A549 (cell line): ENCODE results near the gene CIART. TPM values are rescaled to one million over a fixed set of nuclear protein-coding genes. Genes with fewer than 3 reads are reported as not detected.
A peak's percentile ranks its signal among the peaks of the same experiment; 100 is the strongest.

Experiments used
- ATAC-seq, 2 experiments: fragments of 200-7000 bp in 1 of 2; fragments of >200 bp in 1 of 2; cut with Nextera tagmentation in 1 of 2; cut with Tn5 transposase in 1 of 2; 3 replicates each; pipeline versions ENCODE4 v1.8.0 to v1.9.1; 2018 to 2020; ENCODE audit warnings: mild to moderate bottlenecking in 1 of 2, moderate library complexity in 1 of 2
- CTCF ChIA-PET: fragments of 300-600 bp; sonication (Branson Sonifier 250); formaldehyde crosslinking; extraction: SDS; loops from one replicate; lab custom pipeline; 2021; ENCODE audit warnings: antibody characterized with exemption, inconsistent platforms; lab: Yijun Ruan, JAX
- POLR2A ChIA-PET: fragments of 350-600 bp; formaldehyde crosslinking; extraction: SDS; loops from one replicate; lab custom pipeline; 2021; ENCODE audit warnings: antibody characterized with exemption, inconsistent platforms; lab: Yijun Ruan, JAX
- DNase-seq, 2 experiments: peaks; one replicate each; pipeline versions ENCODE4 v3.0.0 to v3.0.0-alpha.2; 2011 to 2016; ENCODE audit warnings: low read depth in 1 of 2, low spot score in 1 of 2
- FAIRE-seq: peaks from 2 replicates; lab custom pipeline; 2011; peaks lifted over from hg19 to GRCh38; lab: Jason Lieb, UNC
- H3K27ac ChIP-seq, 2 experiments: fragments of >200 bp; sonication (Bioruptor Twin); formaldehyde crosslinking; 3 replicates each; pipeline ENCODE4 v1.5.1; 2016 to 2017
- H3K4me1 ChIP-seq: fragments of >200 bp; sonication (Bioruptor Twin); formaldehyde crosslinking; 3 replicates; pipeline ENCODE4 v1.6.1; 2016
- H3K4me2 ChIP-seq: fragments of >200 bp; sonication (Bioruptor Twin); formaldehyde crosslinking; 3 replicates; pipeline ENCODE4 v1.6.1; 2016
- H3K4me3 ChIP-seq: fragments of >200 bp; sonication (Bioruptor Twin); formaldehyde crosslinking; 3 replicates; pipeline ENCODE4 v1.5.1; 2016
- H3K9me3 ChIP-seq: fragments of >200 bp; sonication (Bioruptor Twin); formaldehyde crosslinking; 3 replicates; pipeline ENCODE4 v1.6.1; 2016
- BHLHE40 ChIP-seq: IDR thresholded peaks from 2 replicates; pipeline ENCODE4 v1.6.1; 2012; ENCODE audit warnings: low read depth, low read length, inconsistent platforms
- CBX2 ChIP-seq: fragments of 200-600 bp; sonication (generic); IDR thresholded peaks from 2 replicates; pipeline ENCODE4 v1.6.1; 2016; ENCODE audit warnings: low read depth, mild to moderate bottlenecking, borderline replicate concordance
- CEBPB ChIP-seq, 2 experiments: fragments of >200 bp in 1 of 2; sonication (Bioruptor Twin) in 1 of 2; formaldehyde crosslinking in 1 of 2; IDR thresholded peaks; 2 replicates each; pipeline ENCODE4 v1.6.1; 2012 to 2016
- CHD2 ChIP-seq: fragments of 150-350 bp; IDR thresholded peaks from 2 replicates; pipeline ENCODE4 v1.6.1; 2014; ENCODE audit warnings: low read length; ENCODE audit not compliant: partially characterized antibody
- E2F6 ChIP-seq: IDR thresholded peaks from 2 replicates; pipeline ENCODE4 v1.6.1; 2012; ENCODE audit warnings: low read depth, borderline replicate concordance
- ESRRA ChIP-seq: fragments of 150-350 bp; IDR thresholded peaks from 2 replicates; pipeline ENCODE4 v1.6.1; 2014; ENCODE audit warnings: mild to moderate bottlenecking, low read length, borderline replicate concordance
- HOXB13 ChIP-seq: fragments of 250-450 bp; sonication (Bioruptor Pico); IDR thresholded peaks from 2 replicates; pipeline ENCODE4 v1.5.0; 2020; ENCODE audit warnings: low read depth, mild to moderate bottlenecking, moderate library complexity
- JUN ChIP-seq, 2 experiments: fragments of >200 bp; sonication (Bioruptor Twin); formaldehyde crosslinking; IDR thresholded peaks; 2 replicates in 1 of 2; 3 replicates in 1 of 2; pipeline ENCODE4 v1.6.1; 2016 to 2017
- KDM5A ChIP-seq: fragments of 200-600 bp; sonication (generic); IDR thresholded peaks from 2 replicates; pipeline ENCODE4 v1.6.1; 2016; ENCODE audit warnings: antibody characterized with exemption, mild to moderate bottlenecking
- MAX ChIP-seq: IDR thresholded peaks from 2 replicates; pipeline ENCODE4 v1.6.1; 2012
- MAZ ChIP-seq: fragments of 150-350 bp; IDR thresholded peaks from 2 replicates; pipeline ENCODE4 v1.6.1; 2014; ENCODE audit warnings: antibody characterized with exemption, low read depth, low read length, borderline replicate concordance
- MYC ChIP-seq: IDR thresholded peaks from 2 replicates; pipeline ENCODE4 v1.6.1; 2012; ENCODE audit warnings: mild to moderate bottlenecking, inconsistent platforms, low read length, improper control_type of control experiment, borderline replicate concordance
- NFE2L2 ChIP-seq: fragments of 150-350 bp; conservative IDR thresholded peaks from 2 replicates; pipeline ENCODE4 v1.6.1; 2014; ENCODE audit warnings: low read length
- NPAS2 ChIP-seq: fragments of 250-450 bp; sonication (Bioruptor Pico); IDR thresholded peaks from 2 replicates; pipeline ENCODE4 v1.8.0; 2022; ENCODE audit warnings: mild to moderate bottlenecking, moderate library complexity, borderline replicate concordance
- PHF8 ChIP-seq: fragments of 200-600 bp; sonication (generic); IDR thresholded peaks from 2 replicates; pipeline ENCODE4 v1.6.1; 2016; ENCODE audit warnings: low read depth, mild to moderate bottlenecking, antibody characterized with exemption, moderate library complexity, borderline replicate concordance
- POLR2A ChIP-seq: IDR thresholded peaks from 2 replicates; pipeline ENCODE4 v1.6.1; 2012; ENCODE audit warnings: mild to moderate bottlenecking, low read length
- POLR2AphosphoS2 ChIP-seq: conservative IDR thresholded peaks from 2 replicates; pipeline ENCODE4 v1.6.1; 2012; ENCODE audit warnings: low read length, improper control_type of control experiment, inconsistent platforms
- RAD21 ChIP-seq, 2 experiments: fragments of >200 bp in 1 of 2; sonication (Bioruptor Twin) in 1 of 2; formaldehyde crosslinking in 1 of 2; IDR thresholded peaks in 1 of 2; conservative IDR thresholded peaks in 1 of 2; 2 replicates in 1 of 2; 3 replicates in 1 of 2; pipeline ENCODE4 v1.6.1; 2012 to 2018; ENCODE audit warnings: inconsistent platforms in 1 of 2
- SREBF2 ChIP-seq: fragments of 450-650 bp; IDR thresholded peaks from 2 replicates; pipeline ENCODE4 v1.6.1; 2014; ENCODE audit warnings: mild to moderate bottlenecking, moderate library complexity
- TP53 ChIP-seq: fragments of 250-450 bp; sonication (Bioruptor Pico); IDR thresholded peaks from 2 replicates; pipeline ENCODE4 v1.5.0; 2021; ENCODE audit warnings: mild to moderate bottlenecking, moderate library complexity
- WGBS: methylation state at CpG from one replicate; pipeline ENCODE4 v1.1.6; 2017; ENCODE audit errors: missing lambda C conversion rate; 5-methylcytosine and 5-hydroxymethylcytosine counted together
- polyA plus RNA-seq, 4 experiments: library from polyadenylated mRNA; depleted of rRNA in 3 of 4; stranded (reverse); fragments of >200 nt; fragmentation: RNase III in 1 of 4; extraction: RNeasy Plus Mini Kit Qiagen cat#74134 plus additional on column Dnase treatment in 1 of 4; gene quantifications; 2 replicates in 3 of 4; 3 replicates in 1 of 4; pipeline ENCODE4 v1.2.3, GENCODE V29; 2011 to 2017
- TF ChIP-seq, protein P1 (sequence below): fragments of 250-450 bp; sonication (Bioruptor Pico); IDR thresholded peaks from 2 replicates; pipeline ENCODE4 v1.5.0; 2020; ENCODE audit warnings: low read depth, mild to moderate bottlenecking, moderate library complexity
- TF ChIP-seq, protein P2 (sequence below): fragments of 450-650 bp; IDR thresholded peaks from 2 replicates; pipeline ENCODE4 v1.6.1; 2014; ENCODE audit warnings: antibody characterized with exemption
- TF ChIP-seq, protein P3 (sequence below): fragments of 250-450 bp; sonication (Bioruptor Pico); IDR thresholded peaks from 2 replicates; pipeline ENCODE4 v1.5.0; 2021; ENCODE audit warnings: mild to moderate bottlenecking, moderate library complexity, borderline replicate concordance

The CIART gene
- polyA plus RNA-seq, 2 of the 4 experiments (the other 2 are of a cell fraction): 0.48 to 1.3 TPM

- Histone ChIP-seq H3K4me3 (peak overlapping the region; percentile 91), H3K27ac (peak overlapping the region; percentile 94), H3K4me1 (peaks cover 11% of the 10 kb centered on the region), H3K4me2 (peak overlapping the region; percentile 98), H3K9me3 (no peaks in the 10 kb centered on the region)
- ChIA-PET CTCF (interaction anchor here (0.6 to 6.2 kb wide), 3 partner anchors 12 to 48 kb away, joined by 3 to 48 read pairs (median 10); no protein-coding TSS in a partner anchor), POLR2A (interaction anchor here (0.9 to 1.3 kb wide), 2 partner anchors 10 to 13 kb away, joined by 4 to 5 read pairs; no protein-coding TSS in a partner anchor)
- peak; percentile 37 to 62; a peak in 5 of 6 replicates for ATAC-seq
- WGBS: 1% methylated on average over 21 of the region's 21 CpGs
- peak; percentile 33 to 39 for DNase-seq
- TF ChIP-seq BHLHE40 (no peak), SREBF2 (no peak), RAD21 (conservative IDR thresholded peaks at IDR 0.05 in 1 of 2, IDR thresholded peaks at IDR 0.05 in 1 of 2) (no peak), POLR2AphosphoS2 (no peak), HOXB13 (no peak)
- TF ChIP-seq, protein P1, sequence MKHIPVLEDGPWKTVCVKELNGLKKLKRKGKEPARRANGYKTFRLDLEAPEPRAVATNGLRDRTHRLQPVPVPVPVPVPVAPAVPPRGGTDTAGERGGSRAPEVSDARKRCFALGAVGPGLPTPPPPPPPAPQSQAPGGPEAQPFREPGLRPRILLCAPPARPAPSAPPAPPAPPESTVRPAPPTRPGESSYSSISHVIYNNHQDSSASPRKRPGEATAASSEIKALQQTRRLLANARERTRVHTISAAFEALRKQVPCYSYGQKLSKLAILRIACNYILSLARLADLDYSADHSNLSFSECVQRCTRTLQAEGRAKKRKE (CRISPR knock-in tag): no peak
- FAIRE-seq: no peak
Measured at GRCh38 chr1:150268340-150268704, 14.0 kb upstream of the CIART start.

DNA sequence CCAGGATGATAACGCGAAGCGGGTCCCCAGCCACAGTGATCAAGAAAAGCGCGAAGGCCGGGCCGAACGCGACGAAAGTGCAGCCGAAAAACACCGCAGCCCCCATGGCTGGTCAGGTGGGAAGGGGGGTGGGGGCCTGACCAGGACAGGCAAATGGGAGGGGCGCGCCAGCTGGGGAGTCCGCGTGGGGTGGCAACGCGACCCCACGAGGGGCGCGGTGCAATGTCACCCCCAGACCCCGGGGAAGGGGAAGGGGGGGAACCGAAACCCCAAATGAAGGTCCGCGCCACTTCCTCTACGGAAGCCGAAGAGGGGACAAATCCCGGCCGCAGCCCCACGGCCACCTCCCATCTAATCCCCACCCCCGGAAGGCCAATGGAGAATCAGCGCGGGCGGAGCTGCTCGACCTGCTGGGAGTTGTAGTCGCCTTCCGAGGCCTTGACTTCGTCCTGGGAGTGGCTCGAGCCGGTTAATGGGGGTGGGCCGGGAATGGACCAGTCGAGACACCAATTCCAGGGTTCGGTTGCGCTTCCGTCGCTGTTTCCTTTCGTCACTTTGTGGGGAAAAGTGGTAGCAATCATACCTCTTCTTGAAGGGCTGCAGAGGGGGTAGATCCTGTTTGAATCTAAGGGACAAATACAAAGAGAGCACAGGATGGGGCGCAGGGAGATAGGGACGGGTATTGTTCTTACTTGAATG lies 13.5 kb upstream of the CIART start, which contains the start of gene APH1A:
APH1A (minus strand) TSS at position 312 of the 699 bp plus-strand sequence; CDS start at position 106, 206 bp downstream.
- H3K9me3 ChIP-seq: no peaks in the 10 kb centered on the region
- no peak for FAIRE-seq
- peak within 1 kb of the TSS; percentile 98 for H3K4me2 ChIP-seq
- peak within 1 kb of the TSS; percentile 94 for H3K27ac ChIP-seq
- H3K4me1 ChIP-seq: peaks cover 11% of the 10 kb centered on the region
- POLR2A ChIA-PET: interaction anchor here (0.5 to 1.3 kb wide), 4 partner anchors 10 to 245 kb away, joined by 4 to 6 read pairs (median 5); no protein-coding TSS in a partner anchor
- TF ChIP-seq MAX (peak; percentile 70), MAZ (peak; percentile 22; the same call in 1 of the 2 replicates), CHD2 (no peak), PHF8 (peak; percentile 76), MYC (no peak), E2F6 (peak; percentile 49; the same call in 1 of the 2 replicates), JUN (IDR thresholded peaks at IDR 0.05) (peak in 1 of 2 experiments; percentile 77; a peak in 3 of 5 replicates), HOXB13 (no peak), RAD21 (conservative IDR thresholded peaks at IDR 0.05 in 1 of 2, IDR thresholded peaks at IDR 0.05 in 1 of 2) (no peak), NPAS2 (no peak), CEBPB (IDR thresholded peaks at IDR 0.05) (no peak), ESRRA (no peak), KDM5A (peak; percentile 63)
- TF ChIP-seq, protein P2, sequence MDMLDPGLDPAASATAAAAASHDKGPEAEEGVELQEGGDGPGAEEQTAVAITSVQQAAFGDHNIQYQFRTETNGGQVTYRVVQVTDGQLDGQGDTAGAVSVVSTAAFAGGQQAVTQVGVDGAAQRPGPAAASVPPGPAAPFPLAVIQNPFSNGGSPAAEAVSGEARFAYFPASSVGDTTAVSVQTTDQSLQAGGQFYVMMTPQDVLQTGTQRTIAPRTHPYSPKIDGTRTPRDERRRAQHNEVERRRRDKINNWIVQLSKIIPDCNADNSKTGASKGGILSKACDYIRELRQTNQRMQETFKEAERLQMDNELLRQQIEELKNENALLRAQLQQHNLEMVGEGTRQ: no peak; the same call in 1 of the 2 replicates
- TF ChIP-seq, all 56 proteins: peak for 6
- DNase-seq: peak; percentile 97 to 99
- CTCF ChIA-PET: interaction anchor here (1.6 to 6.2 kb wide), 2 partner anchors 11 to 13 kb away, joined by 10 to 48 read pairs; no protein-coding TSS in a partner anchor
- 5% methylated on average over 38 of the region's 49 CpGs for WGBS
- peak within 1 kb of the TSS; percentile 91 for H3K4me3 ChIP-seq
- ATAC-seq: peak; percentile 98 to 100

DNA sequence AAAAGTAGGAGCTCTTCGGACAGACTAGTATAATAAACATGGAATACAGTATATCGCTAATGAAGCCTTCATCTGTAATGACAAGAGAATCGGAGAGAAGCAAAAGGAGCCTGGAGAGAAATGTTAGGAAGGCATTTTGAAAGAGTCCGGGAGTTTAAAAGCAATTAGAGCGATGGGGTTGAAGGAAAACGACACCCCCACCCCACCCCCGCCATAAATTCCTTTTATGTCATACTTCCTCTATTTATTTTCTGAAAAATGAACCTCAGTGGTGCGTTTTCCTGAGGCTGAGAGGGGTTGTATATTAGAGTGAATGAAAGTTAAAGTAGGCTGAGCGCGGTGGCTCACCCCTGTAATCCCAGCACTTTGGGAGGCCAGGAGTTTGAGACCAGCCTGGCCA lies 12.9 kb upstream of the CIART start:
- CTCF ChIA-PET: interaction anchor here (1.6 to 6.2 kb wide), 2 partner anchors 11 to 14 kb away, joined by 10 to 48 read pairs; no protein-coding TSS in a partner anchor
- peak overlapping the region; percentile 91 for H3K4me3 ChIP-seq
- ATAC-seq (no peak), DNase-seq (no peak), FAIRE-seq (no peak)
- POLR2A ChIA-PET: interaction anchor here (0.5 to 1.3 kb wide), 4 partner anchors 9 to 244 kb away, joined by 4 to 6 read pairs (median 5); no protein-coding TSS in a partner anchor
- TF ChIP-seq POLR2A (no peak), CBX2 (no peak), TP53 (CRISPR knock-in tag) (no peak), NFE2L2 (no peak)
- TF ChIP-seq, protein P3, sequence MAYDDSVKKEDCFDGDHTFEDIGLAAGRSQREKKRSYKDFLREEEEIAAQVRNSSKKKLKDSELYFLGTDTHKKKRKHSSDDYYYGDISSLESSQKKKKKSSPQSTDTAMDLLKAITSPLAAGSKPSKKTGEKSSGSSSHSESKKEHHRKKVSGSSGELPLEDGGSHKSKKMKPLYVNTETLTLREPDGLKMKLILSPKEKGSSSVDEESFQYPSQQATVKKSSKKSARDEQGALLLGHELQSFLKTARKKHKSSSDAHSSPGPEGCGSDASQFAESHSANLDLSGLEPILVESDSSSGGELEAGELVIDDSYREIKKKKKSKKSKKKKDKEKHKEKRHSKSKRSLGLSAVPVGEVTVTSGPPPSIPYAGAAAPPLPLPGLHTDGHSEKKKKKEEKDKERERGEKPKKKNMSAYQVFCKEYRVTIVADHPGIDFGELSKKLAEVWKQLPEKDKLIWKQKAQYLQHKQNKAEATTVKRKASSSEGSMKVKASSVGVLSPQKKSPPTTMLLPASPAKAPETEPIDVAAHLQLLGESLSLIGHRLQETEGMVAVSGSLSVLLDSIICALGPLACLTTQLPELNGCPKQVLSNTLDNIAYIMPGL: no peak
- WGBS: 74% methylated on average over 10 of the region's 10 CpGs
- H3K9me3 ChIP-seq: no peaks in the 10 kb centered on the region
- peak overlapping the region; percentile 98 for H3K4me2 ChIP-seq
- H3K27ac ChIP-seq: peak overlapping the region; percentile 94
- H3K4me1 ChIP-seq: peaks cover 11% of the 10 kb centered on the region
